Embryonic facial prominence (tissue), 1 donor: ENCODE measurements around the gene HDAC4.

Source experiments
- DNase-seq: peaks from one replicate; pipeline ENCODE4 v3.0.0-alpha.2; 2016; ENCODE audit errors: extremely low spot score

The HDAC4 gene

DNA sequence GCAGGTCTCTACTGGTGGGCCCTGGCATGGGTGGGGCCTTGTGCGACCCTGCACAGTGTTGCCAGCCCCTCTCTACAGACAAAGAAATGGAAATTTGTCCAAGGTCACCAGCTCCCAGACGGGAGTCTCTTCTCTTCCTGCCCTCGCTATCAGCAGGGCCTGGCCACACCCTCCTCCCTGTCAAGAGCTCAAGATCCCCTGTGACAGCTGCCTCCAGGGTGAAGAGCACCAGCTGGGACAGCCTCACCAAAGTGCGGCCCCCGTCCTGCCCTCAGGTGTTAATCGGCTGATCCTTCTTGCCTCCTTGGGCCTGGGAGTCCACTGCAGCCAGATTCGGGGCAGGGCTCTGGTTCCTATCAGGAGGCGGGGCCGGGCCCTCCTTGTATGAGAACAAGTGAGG lies 293.9 kb downstream of the HDAC4 start:
- no peak for DNase-seq

DNA sequence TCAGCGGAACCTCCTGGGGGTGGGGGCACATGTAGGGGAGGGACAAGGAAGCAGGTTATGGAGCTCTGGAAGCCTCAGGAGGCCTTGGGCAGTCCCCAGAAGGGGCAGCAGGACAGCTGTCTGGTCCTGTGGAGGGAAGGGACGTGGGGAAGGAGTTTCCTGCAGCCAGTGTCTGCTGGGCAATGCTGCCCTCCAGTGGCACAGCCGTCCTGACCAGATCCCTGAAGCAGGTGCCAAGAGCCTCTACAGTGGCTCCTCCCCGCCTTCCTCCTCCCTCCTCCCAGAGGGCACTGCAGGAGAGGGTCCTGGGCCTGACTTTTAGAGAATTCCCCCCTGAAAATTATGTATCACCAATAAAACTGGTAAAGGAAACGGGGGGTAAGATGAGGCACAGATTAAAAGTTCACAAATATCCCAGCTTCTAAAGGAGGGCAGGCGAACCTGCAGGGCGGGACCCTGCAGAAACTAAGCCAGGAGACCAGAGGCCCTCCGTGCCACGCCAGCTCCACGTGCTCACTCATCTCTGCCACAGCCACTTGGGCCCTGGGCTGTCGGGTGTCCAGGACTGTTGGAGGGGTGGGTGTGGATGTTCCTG lies 294.4 kb downstream of the HDAC4 start:
- no peak for DNase-seq

DNA sequence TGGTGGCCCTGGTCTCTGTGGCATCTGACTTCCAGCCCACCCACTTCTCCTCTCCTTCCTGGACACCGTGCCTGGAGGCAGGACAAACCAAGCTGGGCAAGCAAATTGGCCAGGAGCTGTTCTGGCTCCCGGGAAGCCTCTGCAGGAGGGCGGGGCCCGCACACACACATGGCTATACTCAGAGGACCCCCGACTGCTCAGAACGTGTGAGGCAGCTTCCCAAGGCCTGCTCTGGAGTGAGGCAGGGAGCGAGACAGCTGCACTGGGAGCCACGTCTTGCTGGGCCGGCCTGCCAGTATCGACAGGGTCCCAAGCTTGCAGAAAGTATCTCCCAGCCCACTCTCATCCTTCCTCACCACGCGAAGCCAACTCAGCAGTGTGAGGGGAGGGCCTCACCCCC lies 295.6 kb downstream of the HDAC4 start:
- no peak for DNase-seq

DNA sequence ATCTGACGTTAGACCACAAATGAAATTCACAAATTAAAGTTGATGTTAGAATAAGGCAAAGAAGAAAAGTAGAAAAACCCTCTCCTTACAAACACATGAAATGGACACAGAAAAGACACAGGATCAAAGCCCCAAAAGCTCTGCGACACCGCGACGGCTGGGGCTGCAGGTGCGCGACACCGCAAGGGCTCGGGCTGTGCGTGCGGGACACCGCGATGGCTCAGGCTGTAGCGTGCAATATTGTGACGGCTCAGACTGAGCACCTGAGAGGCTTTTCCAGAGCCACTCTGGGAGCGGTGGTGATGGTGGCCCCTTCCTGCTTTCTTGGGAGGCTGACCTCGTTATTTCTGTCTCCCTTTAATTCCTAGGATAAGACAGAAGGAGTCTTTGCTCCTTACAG lies 296.0 kb downstream of the HDAC4 start:
- DNase-seq, result no peak

DNA sequence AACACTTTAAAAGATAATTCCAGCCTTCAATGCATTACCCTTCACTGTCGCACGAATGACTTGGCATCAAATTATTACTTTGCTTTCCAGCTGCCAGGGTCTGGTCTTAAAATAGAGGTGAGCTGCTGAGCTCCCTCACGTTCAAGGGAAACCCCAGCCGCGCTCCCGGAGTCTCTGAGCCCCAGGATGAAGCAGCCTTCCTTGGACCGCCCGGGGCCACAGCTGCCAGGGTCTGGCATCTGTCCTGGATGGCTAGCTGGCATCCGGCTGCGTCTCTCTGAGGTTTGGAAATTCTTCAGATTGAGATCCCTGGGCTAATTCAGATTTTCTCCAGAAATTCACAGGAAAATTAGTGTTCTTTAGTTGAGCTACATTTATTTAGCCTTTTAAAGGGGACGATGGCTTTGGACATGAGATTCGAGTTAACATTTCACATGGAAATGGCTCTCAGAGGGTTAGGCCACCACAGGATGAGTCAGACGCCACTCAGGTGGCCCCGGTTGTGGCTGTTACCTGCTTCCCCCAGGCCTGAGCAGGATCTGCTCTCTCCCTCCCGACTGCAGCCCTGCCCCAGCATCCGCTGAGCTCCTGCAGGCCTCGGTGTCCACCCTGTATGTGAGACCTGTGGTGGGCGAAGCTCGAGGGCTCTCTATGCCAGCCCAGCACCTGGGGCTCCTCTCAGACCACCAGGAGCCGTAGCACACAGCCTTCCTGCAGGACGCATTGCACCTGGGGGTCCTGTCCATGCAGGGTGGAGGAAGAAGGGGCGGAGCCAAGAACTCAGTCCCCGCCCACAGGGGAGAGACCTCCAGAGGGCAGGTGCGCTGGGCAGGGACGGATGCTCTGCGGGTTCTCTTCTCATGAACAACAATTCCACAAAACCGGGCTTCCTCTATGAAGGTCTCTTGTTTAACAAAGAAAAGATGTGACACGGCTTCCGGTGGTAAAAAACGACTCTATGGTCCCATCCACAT lies 297.4 kb downstream of the HDAC4 start:
- no peak for DNase-seq

DNA sequence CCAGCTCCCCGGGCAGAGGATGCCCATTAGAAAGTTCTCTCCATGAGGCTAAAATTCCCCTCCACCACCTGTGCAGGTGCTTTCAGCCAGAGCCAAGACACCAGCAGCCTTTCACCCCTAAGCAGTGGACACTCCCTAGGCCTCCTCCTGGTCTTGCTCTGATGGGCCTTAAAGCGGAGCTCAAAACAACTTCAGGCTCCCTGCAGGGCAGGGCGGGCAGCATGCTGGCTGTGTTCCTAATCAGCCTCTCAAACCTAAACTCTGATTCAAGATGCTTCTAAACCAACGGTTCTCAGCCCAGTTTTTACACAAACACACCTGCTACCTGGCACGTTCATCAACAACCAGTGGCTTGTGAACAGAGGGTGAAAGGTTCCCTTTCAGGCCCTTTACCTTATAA lies 298.6 kb downstream of the HDAC4 start:
- DNase-seq, result no peak

DNA sequence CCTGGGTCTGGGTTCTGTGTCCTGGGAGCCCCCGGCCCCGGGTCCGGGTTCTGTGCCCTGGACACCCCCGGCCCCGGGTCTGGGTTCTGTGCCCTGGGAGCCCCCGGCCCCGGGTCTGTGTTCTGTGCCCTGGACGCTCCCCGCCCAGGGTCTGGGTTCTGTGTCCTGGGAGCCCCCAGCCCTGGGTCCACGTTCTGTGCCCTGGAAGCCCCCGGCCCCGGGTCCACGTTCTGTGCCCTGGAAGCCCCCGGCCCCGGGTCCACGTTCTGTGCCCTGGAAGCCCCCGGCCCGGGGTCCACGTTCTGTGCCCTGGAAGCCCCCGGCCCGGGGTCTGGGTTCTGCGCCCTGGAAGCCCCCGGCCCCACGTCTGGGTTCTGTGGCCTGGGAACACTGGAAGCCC lies 299.0 kb downstream of the HDAC4 start:
- DNase-seq, result no peak

DNA sequence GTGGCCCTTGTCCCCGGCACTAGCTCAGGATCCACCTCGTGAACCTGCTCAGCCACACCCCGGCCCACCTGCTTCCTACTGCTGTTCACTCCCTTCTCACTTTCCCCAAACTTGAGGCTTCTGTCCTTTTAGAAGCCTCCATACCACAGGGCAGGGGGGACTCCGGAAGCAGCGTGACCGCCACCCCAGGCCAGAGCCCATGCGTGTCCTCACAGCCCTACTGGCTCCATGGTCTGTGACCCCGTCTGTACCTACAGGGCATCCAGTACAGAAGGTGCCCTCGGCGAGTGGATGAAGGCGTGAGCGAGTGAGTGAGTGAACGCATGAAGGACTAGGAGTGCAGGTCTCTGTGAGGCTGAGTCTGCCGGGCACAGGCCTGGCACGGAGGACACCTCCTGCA lies 299.7 kb downstream of the HDAC4 start:
- no peak for DNase-seq

DNA sequence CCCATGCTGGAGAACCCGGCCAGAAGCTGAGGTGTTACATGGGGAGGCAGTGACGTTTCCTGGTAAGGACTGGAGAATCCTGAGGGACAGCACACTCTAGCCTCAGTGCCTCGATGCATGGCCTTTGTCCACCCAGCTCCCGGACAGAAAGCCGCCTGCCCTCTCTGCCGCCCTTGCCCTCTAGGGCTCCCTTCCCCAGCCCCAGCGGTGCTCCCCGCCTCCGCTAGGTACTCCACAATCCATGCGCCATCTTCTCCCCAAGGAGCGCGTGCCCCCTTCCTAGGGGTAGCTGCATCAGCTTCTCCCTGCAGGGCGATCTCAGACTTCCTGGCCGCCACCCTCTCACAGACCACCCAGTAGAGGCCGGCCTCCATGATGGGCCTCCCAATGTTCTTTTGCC lies 301.3 kb downstream of the HDAC4 start:
- no peak for DNase-seq

DNA sequence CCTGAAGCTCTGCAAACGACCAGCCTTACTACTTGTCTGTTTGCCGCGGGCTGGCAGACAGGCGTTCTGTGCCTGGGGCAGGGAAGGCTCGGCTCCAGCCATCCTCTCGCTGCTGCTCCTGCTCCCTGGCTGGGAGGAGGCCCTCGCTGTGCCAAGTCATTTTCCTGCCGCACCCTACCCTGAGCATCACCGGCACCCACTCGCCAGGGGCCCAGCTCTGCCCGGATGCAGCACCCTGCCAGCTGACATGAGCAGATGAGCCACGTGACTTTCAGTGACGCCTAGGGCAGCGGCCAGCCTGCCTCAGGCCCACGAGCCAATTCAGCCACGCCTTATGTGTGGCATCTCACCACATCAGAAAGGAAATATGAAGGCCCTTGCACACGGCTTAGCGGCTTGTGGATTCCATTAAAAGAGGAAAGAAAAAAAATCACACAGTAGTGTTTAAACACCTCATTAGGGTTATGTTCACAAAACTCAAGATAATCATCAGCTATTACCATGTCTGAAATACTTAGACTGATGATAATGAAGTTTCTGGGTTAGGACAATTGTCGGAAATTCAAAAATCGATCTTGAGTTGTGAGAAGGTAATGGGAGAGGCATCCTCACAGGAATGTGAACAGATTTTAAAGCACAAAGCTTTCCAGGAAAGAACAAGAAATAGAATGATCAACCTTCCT lies 302.4 kb downstream of the HDAC4 start:
- no peak for DNase-seq

DNA sequence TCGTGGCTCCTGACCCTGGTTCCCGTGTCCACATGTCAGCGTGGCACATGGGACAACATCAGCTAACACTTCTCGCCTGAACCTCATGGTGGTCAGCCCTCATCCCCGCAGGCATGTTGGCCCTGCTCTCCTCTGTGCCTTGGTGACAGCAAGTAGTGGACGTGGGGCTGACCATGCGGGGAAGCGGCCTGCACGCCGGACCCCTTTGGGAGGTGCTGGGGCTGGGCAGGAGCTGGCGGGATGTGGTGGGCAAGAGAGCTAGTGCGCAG lies 303.5 kb downstream of the HDAC4 start:
- DNase-seq, result no peak

DNA sequence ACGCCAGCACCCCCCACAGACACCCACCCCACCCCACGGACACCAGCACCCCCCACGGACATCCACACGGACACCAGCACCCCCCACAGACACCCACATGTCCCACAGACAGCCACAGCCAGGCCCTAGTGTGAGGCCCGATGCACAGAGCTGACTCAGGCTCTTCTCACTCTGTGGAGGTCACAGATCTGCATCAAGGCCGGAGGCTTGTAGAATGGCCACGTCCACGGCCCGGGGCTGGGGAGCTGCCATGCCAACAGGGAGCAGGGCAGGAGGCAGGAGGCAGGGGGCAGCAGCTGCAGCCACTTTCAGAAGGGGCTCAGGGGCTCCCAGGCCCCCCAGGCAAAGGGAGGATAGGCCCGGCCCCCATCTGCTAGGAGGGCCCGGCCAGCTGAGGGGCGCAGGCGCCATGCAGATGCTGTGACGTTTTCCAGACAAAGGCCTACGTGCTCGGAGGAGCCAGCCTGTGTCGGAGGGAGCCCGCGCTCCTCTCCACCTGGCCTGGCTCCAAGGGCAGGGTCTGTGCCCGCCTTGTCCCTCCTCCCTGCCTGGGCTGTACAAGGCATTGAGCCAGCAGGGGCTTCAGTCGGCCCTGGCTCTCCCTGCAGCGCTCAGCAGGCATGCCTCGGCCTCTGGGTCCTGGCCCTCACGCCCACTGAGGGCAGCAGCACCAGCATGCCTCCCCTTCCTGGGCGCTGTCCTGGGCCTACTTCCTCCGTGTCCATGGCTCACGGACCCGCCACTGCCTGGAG lies 304.0 kb downstream of the HDAC4 start:
- DNase-seq, result no peak

DNA sequence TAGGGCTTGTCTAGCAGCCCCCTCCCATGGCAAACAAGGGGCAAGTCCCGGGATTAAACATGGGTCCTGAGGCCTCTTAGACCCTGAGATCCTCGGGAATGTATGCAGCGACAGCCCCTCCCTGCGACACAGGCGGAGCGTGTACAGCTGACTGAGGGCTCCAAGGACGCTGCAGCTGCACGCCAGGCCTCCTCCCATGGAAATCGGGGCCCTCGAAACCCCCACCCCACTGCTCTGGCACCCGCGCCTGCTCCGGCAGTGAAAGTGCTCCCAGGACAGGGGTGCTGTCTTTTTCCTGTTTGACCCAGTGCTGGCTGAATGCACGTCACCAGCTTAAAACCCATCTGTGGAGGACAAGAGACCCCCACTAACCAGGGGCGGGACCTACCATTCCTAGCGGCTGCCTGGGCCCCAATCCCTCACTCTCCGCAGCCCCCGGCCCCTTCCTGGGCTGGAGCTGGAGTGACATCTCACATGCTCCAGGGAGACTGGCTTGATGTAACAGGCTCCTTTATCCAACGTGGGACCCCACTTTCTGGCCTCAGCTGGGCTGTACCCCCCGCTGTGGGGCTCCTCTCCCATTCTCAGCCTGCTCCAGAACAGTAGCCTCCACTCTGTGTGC lies 305.2 kb downstream of the HDAC4 start:
- no peak for DNase-seq

DNA sequence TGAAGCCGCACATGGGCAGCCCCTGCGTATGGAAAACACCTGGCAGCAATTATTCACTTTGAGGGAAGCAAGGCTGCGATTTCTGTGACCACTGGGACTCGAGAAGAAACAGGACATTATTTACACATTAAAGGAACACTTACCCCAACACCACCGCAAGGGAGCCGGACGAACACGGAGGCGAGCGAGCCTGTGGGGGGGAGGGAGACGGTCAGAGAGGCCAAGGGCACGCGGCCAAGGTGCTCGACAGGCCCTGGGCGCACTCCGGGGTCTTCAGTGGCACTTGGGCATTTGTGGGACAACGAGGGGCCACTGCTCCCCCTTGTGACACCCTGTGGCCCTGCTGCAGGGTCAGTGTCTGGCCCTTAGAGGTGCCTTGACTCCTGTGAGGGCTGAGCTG lies 306.0 kb downstream of the HDAC4 start:
- no peak for DNase-seq

DNA sequence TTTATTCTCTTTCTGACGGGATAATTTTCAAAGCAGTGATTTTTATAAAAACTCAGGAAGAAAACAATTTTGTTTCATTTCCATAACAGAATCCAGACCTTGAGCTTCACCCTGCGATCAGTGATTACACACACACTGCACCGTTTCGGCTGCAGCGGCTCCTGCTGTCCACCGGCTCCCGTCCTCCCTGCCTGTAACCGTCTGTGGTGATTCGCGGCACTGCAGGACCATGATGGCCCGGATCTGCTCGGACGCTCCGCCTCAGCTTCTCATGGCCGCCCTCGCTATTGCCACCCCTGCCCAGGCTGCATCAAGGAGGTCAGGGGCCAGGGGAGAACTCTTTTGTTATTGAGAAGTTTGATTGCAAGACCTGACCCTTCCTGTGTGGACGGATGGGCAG lies 306.9 kb downstream of the HDAC4 start:
- peak; percentile 40 for DNase-seq

DNA sequence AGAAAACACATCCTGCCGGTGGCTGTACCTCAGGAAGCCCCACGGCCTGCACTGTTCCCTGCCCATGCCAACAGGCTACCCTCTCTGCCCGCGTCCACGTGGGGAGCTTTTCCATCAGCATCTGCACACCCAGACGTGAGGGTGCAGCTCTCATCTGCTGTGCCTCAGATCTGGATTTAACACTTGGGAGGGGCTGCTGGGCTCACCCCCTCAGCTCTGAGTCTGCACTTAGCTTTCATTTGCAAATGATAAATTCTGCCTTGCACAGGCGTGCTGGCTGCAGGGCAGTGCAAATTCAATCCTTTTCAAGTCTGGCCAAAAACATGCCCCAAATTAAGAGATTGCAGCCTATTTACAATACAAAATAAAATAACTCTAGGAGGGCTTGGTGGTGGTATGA lies 307.3 kb downstream of the HDAC4 start:
- no peak for DNase-seq

DNA sequence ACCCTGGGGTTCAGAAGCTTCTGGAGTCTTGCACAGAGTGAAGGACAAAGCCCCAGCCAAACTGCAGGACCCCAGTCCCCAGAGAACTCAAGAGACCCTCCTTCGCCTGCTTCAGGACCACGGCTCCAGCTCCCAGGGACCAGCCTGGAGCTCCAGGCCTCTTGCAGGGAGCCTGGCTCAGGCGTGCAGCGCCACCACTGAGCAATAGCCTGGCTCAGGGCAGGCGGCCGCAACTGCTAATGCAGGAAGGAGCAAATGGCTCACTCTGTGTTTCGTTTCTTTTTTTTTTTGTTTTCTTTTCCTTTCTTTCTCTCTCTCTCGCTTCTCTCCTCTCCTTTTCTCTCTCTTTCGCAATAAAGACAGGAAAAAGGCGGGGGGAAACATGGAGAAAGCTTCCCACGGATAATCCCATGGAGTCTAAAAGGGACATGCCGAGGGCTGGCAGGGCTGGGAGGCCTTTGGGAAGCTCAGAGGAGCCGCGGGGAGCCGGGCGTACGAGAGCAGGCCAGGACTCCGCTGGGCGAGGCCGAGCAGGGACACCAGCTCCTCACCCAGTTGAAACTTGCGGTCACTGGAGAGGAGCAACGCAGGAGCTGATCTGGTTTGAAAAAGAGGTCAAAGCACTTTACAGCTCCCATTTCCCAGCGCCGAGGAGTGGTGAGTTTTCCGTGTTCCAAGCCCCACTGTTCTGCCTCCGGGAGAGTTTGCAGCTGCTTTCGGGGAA lies 308.1 kb downstream of the HDAC4 start:
- no peak for DNase-seq

DNA sequence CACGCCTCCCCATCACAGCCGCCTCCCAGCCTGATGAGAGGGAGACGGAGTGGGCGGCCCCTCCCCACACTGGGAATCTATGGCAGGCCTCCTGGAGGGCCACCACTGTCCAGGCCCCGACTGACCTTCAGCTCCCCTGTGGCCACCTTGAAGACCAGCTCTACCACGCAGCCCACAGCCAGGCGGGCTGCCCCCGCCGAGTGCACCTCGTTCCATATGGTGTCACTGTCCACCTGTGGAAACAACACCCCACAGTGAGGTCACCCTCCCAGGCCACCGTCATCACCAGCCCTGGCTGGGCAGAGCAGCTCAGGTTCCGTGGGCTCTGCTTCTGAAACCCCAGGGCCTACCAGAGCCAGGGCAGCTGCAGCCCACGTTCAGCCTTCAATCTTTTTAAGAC lies 310.9 kb downstream of the HDAC4 start:
- DNase-seq, result no peak

DNA sequence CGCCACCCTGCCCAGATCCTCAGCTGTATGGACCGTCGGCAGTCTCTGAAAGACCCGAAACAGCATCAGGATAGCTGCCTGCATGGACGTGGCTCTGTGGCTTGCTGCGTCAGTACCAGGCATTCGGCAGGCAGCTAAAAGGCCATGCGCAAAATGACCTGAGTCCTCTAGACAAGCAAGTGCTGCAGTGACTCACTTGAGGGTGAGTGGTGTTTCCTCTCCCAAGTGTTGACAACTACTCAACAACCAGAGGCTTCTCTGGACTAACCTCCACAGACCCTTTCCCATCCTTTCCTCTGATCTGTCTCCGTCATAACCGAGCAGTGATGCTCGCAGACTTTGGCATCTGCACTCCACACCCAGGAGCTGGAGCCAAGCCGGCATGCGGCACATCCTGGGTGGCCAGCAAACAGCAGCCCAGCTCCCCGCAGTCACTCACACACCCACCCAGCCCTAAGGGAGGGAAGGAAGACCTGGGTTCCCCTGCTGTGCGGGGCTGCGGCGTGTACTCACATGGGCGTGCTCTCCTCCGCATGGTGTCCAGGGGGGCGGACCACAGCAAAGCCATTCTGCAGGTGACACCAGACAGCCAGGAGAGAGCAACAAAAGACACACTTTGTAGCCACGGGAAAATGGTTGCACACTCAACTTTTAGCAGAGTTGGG lies 313.6 kb downstream of the HDAC4 start:
- no peak for DNase-seq

DNA sequence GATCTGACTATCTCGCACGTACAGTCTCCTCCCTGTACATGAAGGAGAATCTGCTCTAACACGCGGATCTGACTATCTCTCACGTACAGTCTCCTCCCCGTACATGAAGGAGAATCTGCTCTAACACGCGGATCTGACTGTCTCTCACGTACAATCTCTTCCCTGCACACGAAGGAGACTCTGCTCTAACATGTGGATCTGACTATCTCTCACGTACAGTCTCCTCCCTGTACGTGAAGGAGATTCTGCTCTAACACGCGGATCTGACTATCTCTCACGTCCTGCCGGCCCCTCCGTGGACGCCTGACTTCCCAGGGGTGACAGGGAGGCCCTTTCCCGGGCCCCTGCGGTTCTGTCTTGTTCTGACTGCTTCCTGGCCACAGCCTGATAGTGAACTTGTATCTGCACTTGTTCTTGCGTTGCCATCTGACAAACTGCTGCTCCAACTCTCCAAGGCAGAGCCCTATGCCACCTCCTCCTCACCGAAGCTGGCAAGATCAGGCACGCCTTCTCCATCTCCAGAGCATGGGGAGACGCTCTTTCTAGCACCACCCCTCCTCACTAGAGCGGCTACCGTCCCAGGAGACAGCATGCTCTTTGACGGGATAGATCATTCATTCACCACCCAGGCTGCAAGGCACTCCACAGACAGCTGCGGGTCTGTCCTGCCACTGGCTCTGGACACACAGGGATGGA lies 314.3 kb downstream of the HDAC4 start:
- no peak for DNase-seq
